ENCODE data around the gene TMEM52B.

- TF ChIP-seq TARDBP (IDR thresholded peaks at IDR 0.05) = no peak
- no peak for TF ChIP-seq ELF4 (IDR thresholded peaks at IDR 0.05)
- no peak for TF ChIP-seq CTBP1 (IDR thresholded peaks at IDR 0.05; ENCODE audit: borderline replicate concordance)
Measured at GRCh38 chr12:10214895-10215267, 36.0 kb downstream of the TMEM52B start.

All from HEK293T (cell line).